Measurements from ENCODE around the gene RBFOX1. TPM values are rescaled to one million over a fixed set of nuclear protein-coding genes. Genes with fewer than 3 reads are reported as not detected.

RBFOX1 gene
- total and polyA plus RNA-seq, 4 donors, result 0.25 TPM; not detected in 3

- Histone ChIP-seq H3K4me1 (ENCODE audit: control insufficient read depth in 1 of 2, insufficient read depth in 2 of 2, low read length in 2 of 2) (no peaks in the 10 kb centered on the region), H3K27me3 (ENCODE audit: control insufficient read depth in 1 of 2, insufficient read depth in 2 of 2, low read length in 1 of 2) (no peaks in the 10 kb centered on the region), H3K27ac (ENCODE audit: low read depth in 1 of 2, low read length in 2 of 2) (no peak overlapping the region), H3K9me3 (ENCODE audit: control insufficient read depth, low read length) (peaks cover 5% of the 10 kb centered on the region), H3K36me3 (ENCODE audit: control insufficient read depth in 1 of 2, insufficient read depth in 2 of 2, low read length in 1 of 2) (no peaks in the 10 kb centered on the region), H3K4me3 (ENCODE audit: low read length in 2 of 2) (no peak overlapping the region)
- DNase-seq (no peak), ATAC-seq (ENCODE audit: low FRiP score) (no peak)
- intact Hi-C loops (cut with DNase I), result no loop called here
- WGBS, 2 donors, result 83 to 84% methylated on average over 7 of the region's 7 CpGs
Measured at GRCh38 chr16:7705885-7706284, 373.2 kb downstream of the RBFOX1 start.

- 61 to 73% methylated on average over 3 of the region's 3 CpGs for WGBS, 2 donors
- ATAC-seq (ENCODE audit: low FRiP score), result no peak
- DNase-seq, result no peak
- H3K27ac ChIP-seq (ENCODE audit: low read depth in 1 of 2, low read length in 2 of 2), result no peak overlapping the region
- intact Hi-C loops (cut with DNase I), result no loop called here
- H3K36me3 ChIP-seq (ENCODE audit: control insufficient read depth in 1 of 2, insufficient read depth in 2 of 2, low read length in 1 of 2), result no peaks in the 10 kb centered on the region
- H3K27me3 ChIP-seq (ENCODE audit: control insufficient read depth in 1 of 2, insufficient read depth in 2 of 2, low read length in 1 of 2), result no peaks in the 10 kb centered on the region
- peaks cover 5% of the 10 kb centered on the region for H3K9me3 ChIP-seq (ENCODE audit: control insufficient read depth, low read length)
- H3K4me1 ChIP-seq (ENCODE audit: control insufficient read depth in 1 of 2, insufficient read depth in 2 of 2, low read length in 2 of 2), result no peaks in the 10 kb centered on the region
- no peak overlapping the region for H3K4me3 ChIP-seq (ENCODE audit: low read length in 2 of 2)
Measured at GRCh38 chr16:7709186-7709585, 376.5 kb downstream of the RBFOX1 start.

GRCh38 chr16:7713244-7713643, 380.6 kb downstream of the RBFOX1 start:
- ATAC-seq (ENCODE audit: low FRiP score) (no peak), DNase-seq (no peak)
- H3K9me3 ChIP-seq (ENCODE audit: control insufficient read depth, low read length), result peaks cover 2% of the 10 kb centered on the region
- H3K36me3 ChIP-seq (ENCODE audit: control insufficient read depth in 1 of 2, insufficient read depth in 2 of 2, low read length in 1 of 2), result no peaks in the 10 kb centered on the region
- no peak overlapping the region for H3K4me3 ChIP-seq (ENCODE audit: low read length in 2 of 2)
- WGBS, 2 donors, result 62 to 64% methylated on average over 2 of the region's 2 CpGs
- intact Hi-C loops (cut with DNase I), result no loop called here
- no peaks in the 10 kb centered on the region for H3K27me3 ChIP-seq (ENCODE audit: control insufficient read depth in 1 of 2, insufficient read depth in 2 of 2, low read length in 1 of 2)
- H3K27ac ChIP-seq (ENCODE audit: low read depth in 1 of 2, low read length in 2 of 2), result no peak overlapping the region
- no peaks in the 10 kb centered on the region for H3K4me1 ChIP-seq (ENCODE audit: control insufficient read depth in 1 of 2, insufficient read depth in 2 of 2, low read length in 2 of 2)

- 91 to 92% methylated on average over 2 of the region's 2 CpGs for WGBS, 2 donors
- no peaks in the 10 kb centered on the region for H3K9me3 ChIP-seq (ENCODE audit: control insufficient read depth, low read length)
- intact Hi-C loops (cut with DNase I), result no loop called here
- DNase-seq, result no peak
- no peak overlapping the region for H3K27ac ChIP-seq (ENCODE audit: low read depth in 1 of 2, low read length in 2 of 2)
- H3K4me1 ChIP-seq (ENCODE audit: control insufficient read depth in 1 of 2, insufficient read depth in 2 of 2, low read length in 2 of 2), result no peaks in the 10 kb centered on the region
- no peaks in the 10 kb centered on the region for H3K36me3 ChIP-seq (ENCODE audit: control insufficient read depth in 1 of 2, insufficient read depth in 2 of 2, low read length in 1 of 2)
- H3K27me3 ChIP-seq (ENCODE audit: control insufficient read depth in 1 of 2, insufficient read depth in 2 of 2, low read length in 1 of 2), result no peaks in the 10 kb centered on the region
- no peak for ATAC-seq (ENCODE audit: low FRiP score)
- H3K4me3 ChIP-seq (ENCODE audit: low read length in 2 of 2), result no peak overlapping the region
Measured at GRCh38 chr16:7714775-7715174, 382.1 kb downstream of the RBFOX1 start.

GRCh38 chr16:7716660-7717550, 384.3 kb downstream of the RBFOX1 start:
- ATAC-seq (ENCODE audit: low FRiP score) (no peak), DNase-seq (no peak)
- intact Hi-C loops (cut with DNase I), result no loop called here

GRCh38 chr16:7722761-7723160, 390.1 kb downstream of the RBFOX1 start:
- ATAC-seq (ENCODE audit: low FRiP score) (no peak), DNase-seq (no peak)
- Histone ChIP-seq H3K4me1 (ENCODE audit: control insufficient read depth in 1 of 2, insufficient read depth in 2 of 2, low read length in 2 of 2) (no peaks in the 10 kb centered on the region), H3K36me3 (ENCODE audit: control insufficient read depth in 1 of 2, insufficient read depth in 2 of 2, low read length in 1 of 2) (no peaks in the 10 kb centered on the region), H3K27ac (ENCODE audit: low read depth in 1 of 2, low read length in 2 of 2) (no peak overlapping the region), H3K9me3 (ENCODE audit: control insufficient read depth, low read length) (no peaks in the 10 kb centered on the region), H3K27me3 (ENCODE audit: control insufficient read depth in 1 of 2, insufficient read depth in 2 of 2, low read length in 1 of 2) (no peaks in the 10 kb centered on the region), H3K4me3 (ENCODE audit: low read length in 2 of 2) (no peak overlapping the region)
- intact Hi-C loops (cut with DNase I), result no loop called here
- 68 to 83% methylated on average over 4 of the region's 4 CpGs for WGBS, 2 donors

More at GRCh38 chr16:7716660-7717550, 384.3 kb downstream of the RBFOX1 start:
- Histone ChIP-seq H3K27me3 (ENCODE audit: control insufficient read depth in 1 of 2, insufficient read depth in 2 of 2, low read length in 1 of 2) (no peaks in the 10 kb centered on the region), H3K9me3 (ENCODE audit: control insufficient read depth, low read length) (no peaks in the 10 kb centered on the region), H3K4me3 (ENCODE audit: low read length in 2 of 2) (no peak overlapping the region), H3K36me3 (ENCODE audit: control insufficient read depth in 1 of 2, insufficient read depth in 2 of 2, low read length in 1 of 2) (no peaks in the 10 kb centered on the region), H3K27ac (ENCODE audit: low read depth in 1 of 2, low read length in 2 of 2) (no peak overlapping the region), H3K4me1 (ENCODE audit: control insufficient read depth in 1 of 2, insufficient read depth in 2 of 2, low read length in 2 of 2) (no peaks in the 10 kb centered on the region)
- WGBS, 2 donors, result 44% methylated on average over 18 of the region's 18 CpGs

- no peaks in the 10 kb centered on the region for H3K4me1 ChIP-seq (ENCODE audit: control insufficient read depth in 1 of 2, insufficient read depth in 2 of 2, low read length in 2 of 2)
- H3K36me3 ChIP-seq (ENCODE audit: control insufficient read depth in 1 of 2, insufficient read depth in 2 of 2, low read length in 1 of 2), result no peaks in the 10 kb centered on the region
- no peak for ATAC-seq (ENCODE audit: low FRiP score)
- no peak overlapping the region for H3K4me3 ChIP-seq (ENCODE audit: low read length in 2 of 2)
- no peaks in the 10 kb centered on the region for H3K27me3 ChIP-seq (ENCODE audit: control insufficient read depth in 1 of 2, insufficient read depth in 2 of 2, low read length in 1 of 2)
- DNase-seq, result no peak
- no peak overlapping the region for H3K27ac ChIP-seq (ENCODE audit: low read depth in 1 of 2, low read length in 2 of 2)
- H3K9me3 ChIP-seq (ENCODE audit: control insufficient read depth, low read length), result no peaks in the 10 kb centered on the region
- intact Hi-C loops (cut with DNase I), result no loop called here
- 74 to 82% methylated on average over 5 of the region's 5 CpGs for WGBS, 2 donors
Measured at GRCh38 chr16:7731141-7731540, 398.5 kb downstream of the RBFOX1 start.

GRCh38 chr16:7736138-7736665, 403.6 kb downstream of the RBFOX1 start:
- Histone ChIP-seq H3K4me3 (ENCODE audit: low read length in 2 of 2) (no peak overlapping the region), H3K27ac (ENCODE audit: low read depth in 1 of 2, low read length in 2 of 2) (no peak overlapping the region), H3K4me1 (ENCODE audit: control insufficient read depth in 1 of 2, insufficient read depth in 2 of 2, low read length in 2 of 2) (no peaks in the 10 kb centered on the region), H3K9me3 (ENCODE audit: control insufficient read depth, low read length) (no peaks in the 10 kb centered on the region), H3K36me3 (ENCODE audit: control insufficient read depth in 1 of 2, insufficient read depth in 2 of 2, low read length in 1 of 2) (no peaks in the 10 kb centered on the region), H3K27me3 (ENCODE audit: control insufficient read depth in 1 of 2, insufficient read depth in 2 of 2, low read length in 1 of 2) (no peaks in the 10 kb centered on the region)
- DNase-seq (no peak), ATAC-seq (ENCODE audit: low FRiP score) (no peak)
- 0% methylated on average over 1 of the region's 1 CpG for WGBS, 2 donors
- intact Hi-C loops (cut with DNase I), result no loop called here

GRCh38 chr16:7742626-7743025, 410.0 kb downstream of the RBFOX1 start:
- ATAC-seq (ENCODE audit: low FRiP score) (no peak), DNase-seq (no peak)
- Histone ChIP-seq H3K4me1 (ENCODE audit: control insufficient read depth in 1 of 2, insufficient read depth in 2 of 2, low read length in 2 of 2) (no peaks in the 10 kb centered on the region), H3K36me3 (ENCODE audit: control insufficient read depth in 1 of 2, insufficient read depth in 2 of 2, low read length in 1 of 2) (no peaks in the 10 kb centered on the region), H3K27ac (ENCODE audit: low read depth in 1 of 2, low read length in 2 of 2) (no peak overlapping the region), H3K9me3 (ENCODE audit: control insufficient read depth, low read length) (no peaks in the 10 kb centered on the region), H3K27me3 (ENCODE audit: control insufficient read depth in 1 of 2, insufficient read depth in 2 of 2, low read length in 1 of 2) (no peaks in the 10 kb centered on the region), H3K4me3 (ENCODE audit: low read length in 2 of 2) (no peak overlapping the region)
- WGBS, 2 donors, result 83 to 84% methylated on average over 3 of the region's 3 CpGs
- intact Hi-C loops (cut with DNase I), result no loop called here

Measured in aorta (tissue), 5 donors.